Heart left ventricle (tissue), 13 donors: ENCODE measurements around the gene GDF3.

ENCODE experiments used
- POLR2A ChIP-seq, 2 donors: fragments of 450-650 bp; IDR thresholded peaks; one replicate each; pipeline ENCODE4 v1.6.1; 2017; ENCODE audit warnings: antibody characterized with exemption in 2 of 2, mild to moderate bottlenecking in 2 of 2, moderate library complexity in 2 of 2
- TF ChIP-seq, protein P1 (sequence below), 12 donors: fragments of 200-600 bp; sonication (generic) in 4 of 12; IDR thresholded peaks; one replicate each; pipeline versions ENCODE4 v1.5.0 to v1.8.0; 2018 to 2022; ENCODE audit warnings: antibody characterized with exemption in 12 of 12, mild to moderate bottlenecking in 5 of 12
- donor health status: ischemic (EF 13 %, LVEDD 7.1; RV severe dilation, severe dysfunction).
- donor health status: DM: no; HTN: yes; CAD: no.
- donor health status: DM: no; HTN: no; CAD: no.
- donor health status: ischemic (EF 25% LVEDD 6.9; RV normal size, moderate dysfunction).
- donor health status: ischemic (EF 25% LVEDD 5.7; RV mildly dilated, moderate dysfunction).
- donor health status: ischemic (EF 35%, LVEDD 5.7; RV mildly dilated, moderate dysfunction).
- donor health status: nonischemic (EF 11% LVEDD 7.7; RV severe dilation, severe dysfunction).
- donor health status: DM: yes; HTN: yes; CAD: no.
- donor health status: PGD.
- donor health status: ischemic (EF 29% LVEDD 5.4; RV normal size, mild dysfunction).
- donor health status: nonischemic (EF 23%, LVEDD 6.1; RV moderate dilation, normal function).

DNA sequence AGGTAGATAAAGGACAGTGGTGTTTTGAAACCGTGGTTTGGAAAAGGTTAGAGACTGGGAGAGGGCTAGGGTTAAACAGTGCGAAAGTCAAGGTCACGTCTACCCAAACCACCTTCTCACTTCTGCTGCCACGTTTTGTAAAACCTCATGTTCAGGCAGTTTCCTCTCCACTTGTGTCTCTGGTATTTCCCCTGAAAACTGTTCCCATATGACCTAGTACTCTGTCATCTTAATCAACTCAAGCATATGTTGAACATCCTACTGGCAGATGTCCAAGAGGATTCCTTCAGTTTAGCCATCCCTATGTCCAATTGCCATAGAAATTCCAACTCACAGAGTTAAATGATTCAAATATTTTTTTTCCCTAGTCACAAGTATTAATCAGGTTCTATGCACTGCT lies 34.2 kb upstream of the GDF3 start:
- TF ChIP-seq, protein P1, sequence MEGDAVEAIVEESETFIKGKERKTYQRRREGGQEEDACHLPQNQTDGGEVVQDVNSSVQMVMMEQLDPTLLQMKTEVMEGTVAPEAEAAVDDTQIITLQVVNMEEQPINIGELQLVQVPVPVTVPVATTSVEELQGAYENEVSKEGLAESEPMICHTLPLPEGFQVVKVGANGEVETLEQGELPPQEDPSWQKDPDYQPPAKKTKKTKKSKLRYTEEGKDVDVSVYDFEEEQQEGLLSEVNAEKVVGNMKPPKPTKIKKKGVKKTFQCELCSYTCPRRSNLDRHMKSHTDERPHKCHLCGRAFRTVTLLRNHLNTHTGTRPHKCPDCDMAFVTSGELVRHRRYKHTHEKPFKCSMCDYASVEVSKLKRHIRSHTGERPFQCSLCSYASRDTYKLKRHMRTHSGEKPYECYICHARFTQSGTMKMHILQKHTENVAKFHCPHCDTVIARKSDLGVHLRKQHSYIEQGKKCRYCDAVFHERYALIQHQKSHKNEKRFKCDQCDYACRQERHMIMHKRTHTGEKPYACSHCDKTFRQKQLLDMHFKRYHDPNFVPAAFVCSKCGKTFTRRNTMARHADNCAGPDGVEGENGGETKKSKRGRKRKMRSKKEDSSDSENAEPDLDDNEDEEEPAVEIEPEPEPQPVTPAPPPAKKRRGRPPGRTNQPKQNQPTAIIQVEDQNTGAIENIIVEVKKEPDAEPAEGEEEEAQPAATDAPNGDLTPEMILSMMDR (IDR thresholded peaks at IDR 0.05): no peak
- TF ChIP-seq POLR2A (IDR thresholded peaks at IDR 0.05): no peak
